A172 (cell line): ENCODE data around the gene TUBB8B. TPM values are rescaled to one million over a fixed set of nuclear protein-coding genes. Genes with fewer than 3 reads are reported as not detected.
"Not testable (repeated sequence)": the region's sequence is repeated elsewhere in the genome, so short reads cannot be mapped to it uniquely, and the experiment has no call there.

Experiments
- DNase-seq: peaks from one replicate; pipeline ENCODE4 v3.0.0-alpha.2; 2015; ENCODE audit warnings: low spot score
- total RNA-seq: library from RNA; depleted of rRNA; stranded (reverse); fragments of >200 nt; shearing (Covaris generic); gene quantifications from 2 replicates; pipeline ENCODE4 v1.2.3, GENCODE V29; 2014; rRNA removed

TUBB8B gene
- total RNA-seq, 1 experiment from 2014 or later: not detected

DNA sequence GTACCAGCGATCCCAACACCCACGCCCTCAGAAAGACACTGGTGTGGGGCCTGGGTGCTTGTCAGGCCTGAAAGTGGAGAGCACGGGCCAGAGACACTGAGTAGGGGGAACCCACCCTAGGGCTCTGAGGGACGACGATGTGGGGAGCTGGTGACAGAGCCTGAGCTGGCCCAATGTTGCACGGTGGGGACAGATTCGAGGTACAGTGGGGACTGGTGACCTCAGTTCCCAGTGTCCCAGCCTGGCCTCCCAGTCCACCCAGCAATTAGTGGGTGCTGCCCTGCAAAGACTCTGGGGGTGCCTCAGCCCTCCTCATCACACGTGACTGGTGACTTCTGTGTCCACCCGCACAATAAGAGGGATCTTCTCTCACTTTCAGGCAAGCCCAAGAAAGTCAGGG lies 36.6 kb downstream of the TUBB8B start:
- DNase-seq: not testable (repeated sequence)

- not testable (repeated sequence) for DNase-seq
Measured at GRCh38 chr18:11383-12274, 37.8 kb downstream of the TUBB8B start.

DNA sequence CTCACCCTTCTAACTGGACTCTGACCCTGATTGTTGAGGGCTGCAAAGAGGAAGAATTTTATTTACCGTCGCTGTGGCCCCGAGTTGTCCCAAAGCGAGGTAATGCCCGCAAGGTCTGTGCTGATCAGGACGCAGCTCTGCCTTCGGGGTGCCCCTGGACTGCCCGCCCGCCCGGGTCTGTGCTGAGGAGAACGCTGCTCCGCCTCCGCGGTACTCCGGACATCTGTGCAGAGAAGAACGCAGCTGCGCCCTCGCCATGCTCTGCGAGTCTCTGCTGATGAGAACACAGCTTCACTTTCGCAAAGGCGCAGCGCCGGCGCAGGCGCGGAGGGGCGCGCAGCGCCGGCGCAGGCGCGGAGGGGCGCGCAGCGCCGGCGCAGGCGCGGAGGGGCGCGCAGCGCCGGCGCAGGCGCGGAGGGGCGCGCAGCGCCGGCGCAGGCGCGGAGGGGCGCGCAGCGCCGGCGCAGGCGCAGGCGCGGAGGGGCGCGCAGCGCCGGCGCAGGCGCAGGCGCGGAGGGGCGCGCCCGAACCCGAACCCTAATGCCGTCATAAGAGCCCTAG lies 38.7 kb downstream of the TUBB8B start:
- DNase-seq: not testable (repeated sequence)

GRCh38 chr18:9937-10336 lies 39.5 kb downstream of the TUBB8B start:
- DNase-seq: not testable (repeated sequence)

Other genes with a start within 250 kb of the TUBB8B start
- 46.4 and 54.2 TPM in 2 replicates for gene USP14, start 108.9 kb upstream of the TUBB8B start, total RNA-seq
- gene THOC1, start 218.4 kb upstream of the TUBB8B start, total RNA-seq: 39.6 and 52.6 TPM in 2 replicates